Upper lobe of left lung (tissue), 4 donors: Measurements from ENCODE around the gene AFF3.

Experiments
- CTCF ChIP-seq, 6 experiments: fragments of 450-650 bp in 4 of 6; fragments of 200-600 bp in 2 of 6; sonication (generic) in 2 of 6; IDR thresholded peaks; one replicate each; pipeline ENCODE4 v1.5.1; 2016 to 2019; ENCODE audit warnings: antibody characterized with exemption in 6 of 6
- POLR2A ChIP-seq, 4 donors: fragments of 450-650 bp; IDR thresholded peaks; one replicate each; pipeline ENCODE4 v1.5.1; 2016 to 2017; ENCODE audit warnings: antibody characterized with exemption in 4 of 4, mild to moderate bottlenecking in 2 of 4
- POLR2AphosphoS5 ChIP-seq, 2 donors: sonication (generic); formaldehyde crosslinking; IDR thresholded peaks; one replicate each; pipeline ENCODE4 v1.5.1; 2017; ENCODE audit warnings: antibody characterized with exemption in 2 of 2

- TF ChIP-seq CTCF (IDR thresholded peaks at IDR 0.05), result no peak
- no peak for TF ChIP-seq POLR2AphosphoS5 (IDR thresholded peaks at IDR 0.05)
- no peak for TF ChIP-seq POLR2A (IDR thresholded peaks at IDR 0.05)
Measured at GRCh38 chr2:99857372-99857771, 285.0 kb downstream of the AFF3 start.
